Stimulated activated CD8-positive, alpha-beta memory T cell treated with anti-CD3 and anti-CD28 coated beads, Interleukin-2, amount 100 ng/mL, for 1 hour (primary cell): ENCODE data around the gene CAMSAP2.
"Not testable (repeated sequence)": the region's sequence is repeated elsewhere in the genome, so short reads cannot be mapped to it uniquely, and the experiment has no call there.

Experiments used
- DNase-seq, 2 donors: peaks; one replicate each; pipeline ENCODE4 v3.0.0-alpha.2; 2020; ENCODE audit warnings: low read depth in 2 of 2

The CAMSAP2 gene

DNA sequence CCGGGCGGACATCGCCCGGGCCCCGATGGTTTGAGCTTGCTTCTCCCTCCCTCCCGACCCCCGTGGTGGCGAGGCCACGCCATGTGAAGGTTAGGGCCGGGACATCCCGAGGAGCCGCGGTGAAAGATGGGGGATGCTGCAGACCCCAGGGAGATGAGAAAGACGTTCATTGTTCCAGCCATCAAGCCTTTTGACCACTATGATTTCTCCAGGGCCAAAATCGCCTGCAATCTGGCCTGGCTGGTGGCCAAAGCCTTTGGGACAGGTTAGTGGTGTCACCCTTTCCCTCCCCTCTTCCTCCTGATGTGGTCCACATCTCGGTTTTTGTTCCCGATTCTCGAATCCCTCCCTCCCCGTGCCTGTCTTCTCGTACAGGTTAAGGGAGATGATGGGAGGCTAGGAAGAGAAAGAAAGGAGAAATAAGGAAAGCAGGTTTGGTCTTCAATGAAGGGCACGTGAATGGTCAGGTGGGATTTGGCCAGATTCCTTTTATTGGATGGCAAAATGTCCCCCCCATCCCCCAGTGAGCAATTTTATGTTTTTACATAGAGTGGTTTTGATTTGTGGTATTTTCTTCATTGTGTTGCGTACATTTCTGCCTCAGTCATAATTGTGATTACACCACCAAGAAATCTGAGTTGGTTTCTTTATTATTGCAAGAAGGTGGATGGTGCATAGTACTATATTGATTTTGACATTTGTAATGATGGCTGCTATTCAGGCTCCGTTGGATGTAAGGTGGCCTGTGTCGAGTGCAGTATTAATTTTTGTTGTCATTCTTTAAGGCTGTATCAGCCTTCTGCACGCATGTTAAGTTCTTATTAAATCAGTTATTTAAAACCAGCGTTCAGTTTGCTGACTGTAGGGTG is 1.2 kb downstream of the CAMSAP2 start:
- DNase-seq, result no peak

DNA sequence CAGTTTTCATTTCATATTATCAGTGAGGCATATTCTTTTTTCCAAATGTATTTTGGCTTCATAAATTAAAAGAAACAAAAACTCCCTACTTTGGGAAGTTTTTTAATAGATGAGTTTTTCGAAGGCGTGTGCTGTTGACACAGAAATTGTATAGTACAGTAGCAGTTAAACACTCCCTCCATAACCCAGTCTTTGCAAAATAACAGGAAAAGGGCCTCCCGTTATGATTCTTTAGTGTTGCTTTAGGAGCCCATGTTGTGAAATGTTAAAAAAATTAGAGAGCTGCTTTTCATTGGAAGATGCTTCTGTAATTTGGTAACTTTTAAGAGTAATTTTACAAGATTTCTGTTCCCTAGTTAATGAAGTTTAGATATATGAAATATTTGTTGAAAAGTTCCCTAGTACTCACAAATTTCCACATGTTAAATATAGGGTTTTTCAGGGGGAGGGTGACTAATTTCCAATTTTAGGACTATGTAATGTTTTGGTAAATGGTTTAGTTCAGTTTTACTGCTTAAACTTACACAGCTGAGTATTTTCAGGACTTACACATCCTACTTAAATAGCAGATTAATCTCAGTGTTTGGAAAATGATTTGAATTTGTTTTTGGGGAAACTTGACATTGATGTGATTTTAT is 2.0 kb downstream of the CAMSAP2 start:
- no peak for DNase-seq

DNA sequence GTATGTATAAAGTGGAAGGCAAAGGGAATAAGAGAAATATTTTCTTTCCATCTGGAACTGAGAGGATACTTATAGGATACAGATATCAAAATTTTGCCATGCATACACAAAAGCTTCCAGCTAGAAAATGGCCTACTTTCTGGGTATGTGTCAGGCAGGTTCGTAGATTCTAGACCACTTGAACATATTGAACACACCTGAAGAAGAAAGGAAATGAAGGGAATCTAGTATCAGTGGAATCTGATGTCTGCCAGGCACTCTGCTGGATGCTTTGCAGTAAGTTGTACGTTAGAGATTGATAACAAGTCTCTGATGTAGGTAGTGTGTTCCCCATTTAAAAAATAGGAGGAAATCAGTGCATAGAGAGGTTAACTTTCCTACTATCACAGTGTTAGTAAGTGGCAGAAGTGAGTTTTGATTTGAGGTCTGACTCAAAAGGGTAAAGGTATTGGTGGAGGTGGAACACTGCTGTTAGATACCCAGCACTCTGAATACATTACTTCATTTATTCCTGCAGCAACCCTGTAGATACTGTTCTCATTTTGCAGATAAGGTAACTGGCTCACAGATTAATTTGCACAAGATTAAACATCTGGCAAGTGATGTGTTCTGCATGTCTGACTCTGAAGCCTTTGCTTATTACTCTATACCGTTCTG is 3.0 kb downstream of the CAMSAP2 start:
- no peak for DNase-seq

DNA sequence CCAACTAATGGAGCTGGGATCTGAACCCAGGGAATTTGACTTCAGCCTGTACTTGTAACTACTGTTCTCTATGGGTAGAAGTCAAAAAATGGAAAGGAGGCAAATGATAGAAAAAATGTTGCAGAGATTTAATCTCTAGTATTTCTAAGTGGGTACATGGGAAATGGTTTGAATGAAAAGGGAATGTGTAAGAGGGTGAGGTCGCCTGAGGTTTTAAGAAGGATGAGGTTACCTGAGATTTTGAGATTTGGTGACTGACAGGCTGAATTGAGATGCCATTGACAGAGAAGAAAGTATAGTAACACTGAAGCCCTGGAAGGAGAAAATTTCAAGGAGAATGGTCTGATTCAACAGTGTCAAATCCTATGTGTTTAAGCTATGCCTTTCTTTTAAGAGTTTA is 5.5 kb downstream of the CAMSAP2 start:
- DNase-seq, result no peak

DNA sequence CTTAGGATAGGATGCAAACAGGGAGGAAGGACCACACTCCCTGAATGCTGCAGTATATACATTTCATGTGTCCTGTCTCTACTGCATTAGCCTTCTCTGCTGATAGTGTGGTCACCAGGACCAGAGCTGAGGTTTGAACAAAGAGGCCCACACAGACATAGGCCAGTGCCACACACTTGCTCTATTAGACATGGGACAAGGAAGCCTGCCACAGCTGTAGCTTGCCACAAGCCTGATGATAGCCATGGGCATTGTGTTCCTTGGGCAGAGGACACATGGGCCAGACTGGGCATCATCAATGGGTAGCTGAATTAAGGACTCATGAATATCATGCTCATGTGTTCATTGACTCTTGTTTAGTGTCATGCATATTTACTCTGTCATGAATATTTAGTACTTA is 10.4 kb downstream of the CAMSAP2 start:
- no peak for DNase-seq

DNA sequence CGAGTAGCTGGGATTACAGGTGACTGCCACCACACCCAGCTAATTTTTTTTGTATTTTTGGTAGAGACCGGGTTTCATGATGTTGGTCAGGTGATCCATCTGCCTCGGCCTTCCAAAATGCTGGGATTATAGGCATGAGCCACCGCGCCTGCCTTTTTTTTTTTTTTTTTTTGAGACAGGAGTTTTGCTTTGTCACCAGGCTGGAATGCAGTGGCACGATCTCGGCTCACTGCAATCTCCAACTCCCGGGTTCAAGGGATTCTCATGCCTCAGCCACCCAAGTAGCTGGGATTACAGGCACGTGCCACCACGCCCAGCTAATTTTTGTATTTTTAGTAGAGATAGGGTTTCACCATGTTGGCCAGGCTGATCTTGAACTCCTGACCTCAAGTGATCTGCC is 12.1 kb downstream of the CAMSAP2 start:
- not testable (repeated sequence) for DNase-seq

DNA sequence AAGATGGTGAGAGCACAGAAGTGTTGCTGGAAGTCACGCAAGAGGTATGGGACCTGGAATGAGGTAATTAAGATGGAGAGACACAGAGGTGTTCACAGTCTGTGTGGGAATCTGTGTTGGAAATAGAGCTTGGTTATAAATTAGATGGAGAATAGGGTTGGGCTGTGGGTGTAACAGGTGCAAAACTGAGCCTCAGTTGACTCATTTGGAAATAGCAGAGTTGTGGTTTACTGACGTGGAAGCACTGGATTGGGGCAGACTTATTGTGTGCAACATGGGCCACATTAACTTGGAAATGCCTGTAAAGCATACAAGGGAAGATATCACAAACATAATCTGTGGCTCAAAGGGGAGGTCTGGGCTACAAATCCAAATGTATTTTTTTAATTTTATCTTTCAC is 13.0 kb downstream of the CAMSAP2 start:
- DNase-seq, result no peak

DNA sequence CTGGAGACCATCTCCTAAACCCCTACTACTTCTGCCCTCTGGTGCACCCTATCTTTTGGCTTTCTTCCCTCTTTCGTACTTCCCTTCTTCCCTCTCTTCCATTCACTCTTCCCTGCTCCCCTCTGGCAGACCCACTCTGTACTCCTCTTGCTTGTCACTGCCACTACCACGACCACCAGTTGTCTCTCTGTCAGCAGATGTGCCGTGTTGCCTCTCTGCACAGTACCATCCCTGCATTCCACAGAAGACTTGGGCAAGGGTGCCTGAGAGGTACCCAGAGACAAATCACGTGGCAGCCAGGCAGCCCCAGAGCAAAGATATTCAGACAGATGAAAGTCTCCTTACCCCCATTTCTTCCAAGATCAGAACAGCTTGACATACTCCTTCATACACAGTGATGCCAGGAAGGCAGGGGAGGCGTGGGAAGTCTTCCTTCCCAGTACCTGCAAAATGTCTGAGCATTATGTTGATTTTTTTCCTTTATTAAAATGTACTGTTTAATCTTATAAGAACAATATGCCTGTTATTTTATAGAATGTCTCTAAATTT is 15.0 kb downstream of the CAMSAP2 start:
- DNase-seq, result no peak

DNA sequence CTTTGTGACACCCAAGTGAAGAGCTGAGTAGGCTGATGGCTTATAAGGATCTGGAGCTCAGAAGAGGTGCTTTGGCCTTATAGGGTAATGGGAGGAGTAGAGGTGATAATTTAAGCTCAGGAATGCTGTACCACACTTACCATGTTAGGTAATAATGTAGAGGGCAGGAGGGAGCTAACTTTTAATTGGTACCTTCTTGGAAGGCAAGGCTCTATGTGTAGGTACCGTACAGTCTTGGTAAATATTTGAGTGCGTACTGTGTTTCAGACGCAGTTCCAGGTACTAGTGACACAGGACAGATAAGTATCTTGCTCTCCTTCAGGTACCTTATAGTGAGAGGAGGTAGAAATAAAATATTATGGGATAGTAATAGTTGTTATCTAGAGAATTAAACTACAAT is 16.8 kb downstream of the CAMSAP2 start:
- DNase-seq, result no peak

DNA sequence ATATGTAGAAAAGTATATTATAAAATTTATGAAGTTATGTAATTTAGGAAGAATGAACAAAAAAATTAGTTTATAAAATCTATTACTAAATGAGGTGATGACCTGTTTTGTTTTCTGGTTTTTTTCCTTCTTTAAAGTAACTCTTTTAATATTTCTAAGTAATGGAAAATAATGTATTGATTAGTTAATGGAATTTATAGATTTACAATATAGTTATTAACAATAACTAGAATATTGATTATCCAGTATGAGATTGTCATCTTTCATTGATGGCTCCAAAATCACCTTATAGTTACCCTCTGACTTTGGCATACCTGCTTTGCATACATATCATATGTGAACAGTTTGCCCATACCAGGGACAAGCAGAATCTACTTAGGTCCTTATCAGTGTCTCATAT is 23.4 kb downstream of the CAMSAP2 start:
- DNase-seq, result no peak

DNA sequence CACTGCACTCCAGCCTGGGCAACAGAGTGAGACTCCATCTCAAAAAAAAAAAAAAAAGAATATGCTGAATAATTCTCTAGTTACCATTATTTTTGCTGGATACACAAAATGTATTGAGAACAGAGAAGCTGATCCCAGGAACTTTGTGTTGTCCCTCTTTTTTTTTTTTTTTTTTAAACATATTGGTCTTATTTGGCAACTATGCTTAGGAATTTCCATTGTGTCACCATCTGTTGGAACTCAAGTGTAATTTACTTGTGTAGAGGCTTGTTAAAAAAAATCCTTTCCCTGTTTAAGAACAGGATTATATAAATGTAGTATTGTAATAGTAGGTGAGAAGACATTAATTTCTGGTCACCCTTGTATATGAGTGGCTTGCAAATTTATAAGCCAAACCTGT is 28.6 kb downstream of the CAMSAP2 start:
- DNase-seq, result no peak

DNA sequence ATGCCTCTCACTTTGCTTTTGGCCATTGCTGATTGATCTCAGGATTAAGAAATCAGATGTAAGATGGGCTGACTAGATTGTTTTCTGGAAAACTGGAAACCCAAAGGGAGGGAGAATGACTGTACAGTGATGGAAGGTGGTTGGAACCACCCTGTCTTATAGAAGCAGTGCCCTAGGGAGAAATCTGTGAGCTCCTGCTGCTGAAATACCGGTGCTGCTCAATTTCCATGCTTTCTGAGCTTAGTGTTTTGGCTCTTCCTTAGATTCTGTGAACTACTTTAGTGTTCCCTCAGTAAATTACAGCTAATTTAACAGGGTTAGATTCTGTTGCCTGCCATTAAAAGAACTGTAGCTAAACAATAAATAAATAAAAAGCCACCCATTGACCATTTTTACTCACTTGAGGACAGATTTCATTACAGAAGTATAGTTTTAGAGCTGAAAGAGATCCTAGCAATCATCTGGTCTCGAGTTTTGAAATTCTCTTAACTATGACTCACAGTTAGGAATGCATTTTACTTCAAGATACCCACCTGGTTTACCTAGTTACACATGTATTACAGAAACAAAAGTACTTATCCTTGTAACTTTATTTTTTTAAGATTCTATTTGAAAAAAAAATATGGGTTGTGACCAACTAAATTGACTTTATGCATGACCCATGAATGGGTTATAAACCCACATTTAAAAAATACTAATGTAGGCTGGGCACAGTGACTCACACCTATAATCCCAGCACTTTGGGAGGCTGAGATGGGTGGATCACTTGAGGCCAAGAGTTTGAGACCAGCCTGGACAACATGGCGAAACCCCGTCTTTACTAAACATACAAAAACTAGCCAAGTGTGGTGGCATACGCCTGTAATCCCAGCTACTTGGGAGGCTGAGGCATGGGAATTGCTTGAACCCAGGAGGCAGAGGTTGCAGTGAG is 33.2 kb downstream of the CAMSAP2 start:
- no peak for DNase-seq

DNA sequence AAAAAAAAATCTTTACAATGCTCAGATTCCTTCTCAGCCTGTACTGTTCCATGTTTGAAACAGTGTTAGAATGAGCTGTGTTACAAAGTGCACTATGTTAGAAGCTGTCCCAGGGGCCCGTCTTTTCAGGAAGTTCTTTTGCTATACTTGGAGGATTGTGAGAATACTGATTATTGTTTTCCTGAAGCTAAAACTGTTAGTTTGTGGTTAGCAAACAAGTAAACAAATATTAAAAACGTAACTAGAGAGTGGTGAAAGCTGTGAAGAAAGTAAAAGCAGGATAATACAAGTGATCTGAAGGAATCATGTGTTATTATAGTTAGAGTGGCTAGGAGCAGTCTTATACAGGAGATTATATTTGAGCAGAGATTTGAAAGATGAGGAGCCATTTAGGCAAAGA is 35.6 kb downstream of the CAMSAP2 start:
- no peak for DNase-seq

DNA sequence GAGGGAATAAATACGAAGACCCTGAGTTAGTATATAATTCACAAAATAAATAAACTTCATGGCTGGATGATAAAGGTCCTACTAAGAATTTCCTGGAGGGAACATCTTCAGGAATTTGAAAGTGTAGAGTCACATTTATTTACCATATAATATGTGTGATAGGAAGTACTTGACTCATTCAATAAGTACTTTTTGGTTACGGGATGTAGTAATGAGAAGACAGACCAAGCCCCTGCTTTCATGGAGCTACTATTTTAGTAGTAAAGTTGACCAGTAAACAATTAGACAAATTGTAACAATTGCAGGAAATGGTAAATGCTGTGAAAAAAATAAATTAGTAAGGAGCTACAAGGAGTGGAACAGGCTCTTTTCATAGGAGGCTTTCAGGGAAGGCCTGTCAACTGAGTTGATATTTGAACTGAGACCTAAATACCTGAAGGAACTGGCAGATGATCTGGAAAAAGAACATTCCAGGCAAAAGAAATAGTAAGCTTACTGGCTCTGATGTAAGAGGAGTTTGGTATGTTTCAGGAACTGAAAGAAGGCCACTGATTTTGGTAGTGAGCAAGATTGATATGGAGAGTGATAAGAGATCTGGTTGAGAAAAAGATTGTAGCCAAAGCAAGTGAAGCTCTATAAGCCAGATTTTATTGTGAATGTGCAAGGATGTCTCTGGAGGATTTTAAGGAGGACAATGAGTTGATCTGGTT is 36.2 kb downstream of the CAMSAP2 start:
- DNase-seq, result no peak

DNA sequence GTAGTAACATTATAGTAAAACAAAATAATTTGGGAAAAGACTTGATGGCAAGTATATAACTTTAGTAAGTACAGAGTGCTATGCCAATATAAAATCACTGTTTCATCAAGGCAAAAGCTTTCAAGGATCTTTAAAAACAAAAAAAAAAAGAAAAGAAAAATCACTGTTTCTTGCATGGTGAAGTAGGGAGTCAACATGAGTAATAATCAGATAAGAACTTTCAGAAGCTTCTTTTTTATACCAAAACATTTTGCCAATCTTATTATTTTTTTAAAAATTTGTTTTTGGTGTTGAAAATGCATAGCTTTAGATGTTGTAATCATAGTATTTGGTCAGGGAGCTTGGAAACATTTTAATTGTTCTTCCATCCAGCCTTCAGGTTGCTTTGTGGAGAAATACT is 37.2 kb downstream of the CAMSAP2 start:
- no peak for DNase-seq

DNA sequence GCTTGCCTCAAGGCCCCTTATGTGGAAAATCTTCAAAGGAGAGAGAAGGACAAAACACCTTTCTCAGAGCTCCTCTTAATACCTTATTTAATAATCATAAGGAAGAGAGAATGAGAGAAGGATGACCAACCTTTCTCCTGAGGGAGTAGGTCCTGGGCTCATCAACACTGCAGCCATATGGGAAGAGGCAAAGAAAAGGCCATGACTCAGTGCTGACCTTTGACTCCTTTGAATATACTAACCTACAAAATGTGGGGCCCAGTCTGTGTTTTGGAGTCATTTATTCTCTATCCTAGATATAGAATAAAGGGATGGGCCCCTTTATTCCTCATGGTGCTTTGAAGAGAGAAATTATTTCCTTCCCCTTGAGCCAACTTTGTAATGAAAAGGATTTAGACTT is 38.3 kb downstream of the CAMSAP2 start:
- DNase-seq, result no peak

DNA sequence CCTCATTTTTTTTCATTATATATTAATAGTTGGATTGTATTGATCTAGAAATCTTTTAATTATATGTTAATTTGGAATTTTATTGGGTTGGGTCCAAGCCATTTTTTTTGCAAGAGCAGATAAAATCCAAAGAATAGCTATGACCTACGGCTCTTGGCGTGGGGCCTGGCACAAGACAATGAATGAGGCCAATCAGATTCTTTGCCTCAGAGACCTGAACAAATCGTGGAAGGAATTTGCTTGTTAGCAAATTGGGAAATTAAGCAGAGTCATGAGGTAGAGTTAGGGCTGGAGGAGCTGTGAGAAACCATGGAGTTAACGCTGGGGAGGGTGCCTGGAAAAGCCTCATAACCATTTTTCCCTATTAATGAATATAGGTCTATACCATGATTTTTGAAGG is 40.1 kb downstream of the CAMSAP2 start:
- no peak for DNase-seq

DNA sequence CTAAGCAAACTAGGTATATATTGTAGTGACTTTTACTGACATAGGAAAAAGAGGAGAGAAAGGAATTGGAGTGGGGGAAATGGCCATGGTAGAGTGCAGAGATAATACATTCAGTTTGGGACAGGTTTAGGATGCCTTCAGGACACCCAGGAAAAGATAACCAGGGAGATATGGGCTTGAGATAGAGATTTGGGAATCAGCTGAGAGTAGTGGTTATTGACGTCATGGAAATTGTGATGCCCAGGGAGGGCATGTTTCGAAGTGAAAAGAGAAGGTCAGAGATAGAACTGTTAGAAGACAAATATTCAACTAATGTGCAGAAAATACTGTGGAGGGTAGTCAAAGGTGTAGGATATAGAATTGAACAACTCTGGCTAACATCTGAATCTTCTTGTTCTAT is 40.6 kb downstream of the CAMSAP2 start:
- DNase-seq, result no peak

DNA sequence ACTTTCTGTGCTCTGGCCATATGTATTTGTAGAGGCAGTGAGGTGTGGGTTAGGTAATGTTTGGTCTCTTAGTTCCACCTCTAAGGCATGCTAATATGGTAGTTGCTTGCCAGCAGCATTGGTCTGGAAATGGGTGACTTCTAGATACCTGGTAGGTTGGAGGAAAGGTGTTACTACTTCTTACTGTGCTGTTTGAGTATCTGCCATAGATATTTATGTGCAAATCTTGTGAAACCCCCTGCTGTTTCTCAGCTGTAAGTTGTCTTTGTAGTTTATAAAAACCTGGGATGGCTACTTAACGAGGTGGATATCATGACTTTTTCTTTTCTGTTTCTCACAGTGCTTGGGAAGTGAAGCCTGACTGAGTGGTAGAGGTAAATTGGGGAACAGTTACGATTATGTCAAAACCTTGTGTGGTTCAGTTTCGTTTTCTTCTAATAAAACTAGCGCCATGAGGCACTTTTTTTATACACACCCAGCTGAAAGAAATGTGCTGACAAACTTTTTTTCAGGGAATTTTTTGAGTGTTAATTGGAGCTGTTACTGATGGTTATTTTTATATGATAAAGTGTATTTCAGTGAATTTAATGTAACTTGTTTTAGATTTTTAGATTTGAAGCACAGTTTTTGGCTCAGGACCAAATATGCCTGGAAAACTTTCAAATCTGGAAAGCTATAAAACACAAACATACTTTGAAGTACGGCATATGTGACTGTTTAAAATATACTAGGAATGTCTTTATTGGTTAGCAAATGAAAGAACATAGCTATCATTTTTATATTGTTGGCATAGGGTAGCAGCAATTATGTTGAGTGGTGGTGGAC is 42.1 kb downstream of the CAMSAP2 start:
- DNase-seq, result no peak

DNA sequence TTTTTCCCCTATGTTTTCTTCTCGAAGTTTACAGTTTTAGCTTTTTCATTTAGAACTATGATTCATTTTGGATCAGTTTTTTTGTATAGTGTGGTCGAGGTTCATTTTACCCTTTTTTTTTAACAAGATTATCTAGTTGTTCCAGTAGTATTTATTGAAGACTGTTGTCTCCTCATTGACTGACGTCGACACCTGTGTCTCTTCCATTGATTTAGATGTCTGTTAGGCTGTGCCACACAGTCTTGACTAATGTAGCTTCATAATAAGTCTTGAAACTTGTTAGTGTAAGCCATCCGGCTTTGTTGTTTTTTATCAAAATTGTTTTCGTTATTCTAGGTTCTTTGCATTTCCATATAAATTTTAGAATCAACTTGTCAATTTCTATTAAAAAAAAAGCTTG is 45.2 kb downstream of the CAMSAP2 start:
- no peak for DNase-seq
